ENCODE measurements around the gene SFXN5. TPM values are rescaled to one million over a fixed set of nuclear protein-coding genes. Genes with fewer than 3 reads are reported as not detected.

The SFXN5 gene
- polyA plus RNA-seq, 2 of the 4 experiments (the other 2 are of a cell fraction), result 16.7 to 19.6 TPM

DNA sequence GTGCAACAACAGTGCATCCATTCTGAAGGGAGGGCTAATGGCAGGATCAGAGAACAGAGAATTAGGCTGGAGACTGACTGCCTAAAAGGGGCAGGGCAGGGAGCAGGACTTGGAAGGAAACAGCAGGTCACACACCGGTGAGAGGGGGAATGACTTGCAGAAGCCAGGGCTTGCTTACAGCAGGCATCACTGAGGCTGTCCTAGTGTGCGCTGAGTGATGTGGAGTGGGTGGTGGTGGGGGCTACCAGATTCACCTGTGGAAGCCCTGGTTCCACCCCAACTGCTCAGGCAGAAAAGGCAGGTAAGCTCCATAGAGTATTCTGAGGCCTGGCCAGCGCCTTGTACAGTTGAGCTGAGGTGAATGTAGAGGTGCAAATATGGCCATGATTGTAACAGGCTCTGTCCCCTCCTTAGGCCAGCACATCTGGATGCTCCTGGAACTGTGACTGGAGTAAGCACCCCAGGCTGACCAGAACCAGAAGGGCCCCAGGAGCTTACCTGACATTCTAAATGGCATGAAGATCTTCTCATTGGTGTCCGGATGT, 49.4 kb downstream of the SFXN5 start:
- CTCF ChIA-PET, result interaction anchor here (0.6 to 2.2 kb wide), 6 partner anchors 28 to 187 kb away, joined by 3 to 6 read pairs (median 4); no protein-coding TSS in a partner anchor
- ATAC-seq (peak in 1 of 2 experiments; percentile 15; a peak in 3 of 6 replicates), FAIRE-seq (no peak), DNase-seq (ENCODE audit: low read depth in 1 of 2, low spot score in 1 of 2) (no peak)
- no peak for TF ChIP-seq CHD2 (IDR thresholded peaks at IDR 0.05; ENCODE audit: low read length, partially characterized antibody)
- TF ChIP-seq RFX5 (IDR thresholded peaks at IDR 0.05), result no peak
- 96% methylated on average over 4 of the region's 4 CpGs for WGBS (ENCODE audit: missing lambda C conversion rate)
- POLR2A ChIA-PET, result no interaction called here
- Histone ChIP-seq H3K4me2 (peak overlapping the region; percentile 61; the same call in 2 of the 3 replicates), H3K27ac (peak overlapping the region; percentile 38 to 79; a peak in 5 of 6 replicates), H3K4me1 (peaks cover 22% of the 10 kb centered on the region), H3K4me3 (no peak overlapping the region), H3K9me3 (no peaks in the 10 kb centered on the region)

DNA sequence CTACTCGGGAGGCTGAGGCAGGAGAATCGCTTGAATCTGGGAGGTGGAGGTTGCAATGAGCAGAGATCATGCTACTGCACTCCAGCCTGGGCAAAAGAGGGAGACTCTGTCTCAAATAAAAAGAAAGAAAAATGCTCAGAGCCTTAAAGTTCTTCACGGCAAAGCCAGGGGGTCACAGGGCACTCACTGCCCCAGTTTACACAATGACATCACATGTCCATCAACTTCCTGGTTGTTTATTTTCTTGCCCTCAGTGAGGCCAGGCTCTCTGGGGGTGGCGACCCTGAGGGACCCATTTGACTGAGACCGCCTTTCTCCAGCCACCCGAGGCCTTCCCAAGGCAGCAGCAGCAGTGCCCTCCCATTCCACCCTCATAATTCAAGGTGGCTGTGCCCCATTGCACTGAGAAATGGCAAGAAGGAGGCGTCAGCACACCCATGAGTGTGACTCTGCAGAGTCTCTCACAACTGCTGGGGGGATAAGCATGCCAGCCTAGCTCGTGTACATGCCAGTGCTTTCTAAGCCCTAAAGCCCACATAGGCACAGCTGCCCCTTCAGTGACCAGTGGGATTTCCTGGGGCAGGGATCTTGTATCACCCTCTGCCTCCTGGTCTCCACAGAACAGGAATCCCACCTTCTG, 50.0 kb downstream of the SFXN5 start:
- ATAC-seq (peak in 1 of 2 experiments; percentile 44; a peak in 3 of 6 replicates), FAIRE-seq (no peak), DNase-seq (ENCODE audit: low read depth in 1 of 2, low spot score in 1 of 2) (no peak)
- H3K4me1 ChIP-seq, result peaks cover 22% of the 10 kb centered on the region
- peak overlapping the region; percentile 61 for H3K4me2 ChIP-seq
- ChIA-PET POLR2A (no interaction called here), CTCF (interaction anchor here (1.2 to 1.9 kb wide), 4 partner anchors 10 to 142 kb away, joined by 3 to 6 read pairs (median 4); no protein-coding TSS in a partner anchor)
- whole genome bisulfite sequencing (ENCODE audit: missing lambda C conversion rate), result 50% methylated on average over 7 of the region's 8 CpGs
- H3K27ac ChIP-seq, result peak overlapping the region; percentile 38 to 79
- TF ChIP-seq JUNB (IDR thresholded peaks at IDR 0.05) (no peak), CBX2 (IDR thresholded peaks at IDR 0.05; ENCODE audit: borderline replicate concordance, low read depth) (no peak), CHD2 (IDR thresholded peaks at IDR 0.05; ENCODE audit: low read length, partially characterized antibody) (no peak), NPAS2 (CRISPR knock-in tag; IDR thresholded peaks at IDR 0.05; ENCODE audit: borderline replicate concordance) (no peak), MAFK (IDR thresholded peaks at IDR 0.05; ENCODE audit: partially characterized antibody) (no peak), BHLHE40 (IDR thresholded peaks at IDR 0.05; ENCODE audit: low read depth, low read length) (no peak), EP300 (IDR thresholded peaks at IDR 0.05) (no peak)
- TF ChIP-seq, protein P1, sequence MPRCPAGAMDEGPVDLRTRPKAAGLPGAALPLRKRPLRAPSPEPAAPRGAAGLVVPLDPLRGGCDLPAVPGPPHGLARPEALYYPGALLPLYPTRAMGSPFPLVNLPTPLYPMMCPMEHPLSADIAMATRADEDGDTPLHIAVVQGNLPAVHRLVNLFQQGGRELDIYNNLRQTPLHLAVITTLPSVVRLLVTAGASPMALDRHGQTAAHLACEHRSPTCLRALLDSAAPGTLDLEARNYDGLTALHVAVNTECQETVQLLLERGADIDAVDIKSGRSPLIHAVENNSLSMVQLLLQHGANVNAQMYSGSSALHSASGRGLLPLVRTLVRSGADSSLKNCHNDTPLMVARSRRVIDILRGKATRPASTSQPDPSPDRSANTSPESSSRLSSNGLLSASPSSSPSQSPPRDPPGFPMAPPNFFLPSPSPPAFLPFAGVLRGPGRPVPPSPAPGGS (IDR thresholded peaks at IDR 0.05), result no peak
- H3K9me3 ChIP-seq, result no peaks in the 10 kb centered on the region
- H3K4me3 ChIP-seq, result no peak overlapping the region

DNA sequence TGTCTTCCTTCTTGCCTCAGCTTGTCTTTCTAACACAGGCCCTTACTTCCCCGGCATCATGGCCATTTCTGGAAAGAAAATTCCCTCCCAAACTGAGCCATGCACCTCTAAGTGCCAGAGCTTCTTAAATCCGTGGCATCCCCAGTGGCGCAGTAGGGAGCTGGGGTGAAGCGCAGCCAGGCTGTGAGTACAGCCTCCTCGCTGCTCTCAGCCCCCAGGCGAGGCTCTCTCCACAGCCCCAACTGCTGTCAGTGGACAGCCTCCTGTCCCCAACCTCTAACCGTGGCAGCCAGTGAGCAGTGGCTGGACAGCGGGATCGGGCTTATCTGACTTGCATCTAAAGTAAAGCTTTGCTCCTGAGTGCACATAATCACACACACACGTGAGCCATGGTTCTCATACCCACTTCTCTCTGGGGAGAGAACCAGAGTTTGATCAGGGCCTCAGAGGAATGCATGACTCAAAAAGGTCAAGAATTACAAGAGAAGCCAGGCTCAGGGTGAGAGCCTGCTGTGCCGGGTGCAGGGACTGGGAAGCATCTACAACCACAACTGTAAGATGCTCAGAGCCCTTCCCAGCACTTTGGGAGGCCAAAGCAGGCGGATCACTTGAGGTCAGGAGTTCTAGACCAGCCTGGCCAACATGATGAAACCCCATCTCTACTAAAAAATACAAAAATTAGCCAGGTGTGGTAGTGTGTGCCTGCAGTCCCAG, 50.7 kb downstream of the SFXN5 start:
- H3K4me1 ChIP-seq, result peaks cover 22% of the 10 kb centered on the region
- ChIA-PET CTCF (interaction anchor here (1.2 to 1.8 kb wide), 4 partner anchors 11 to 47 kb away, joined by 3 to 5 read pairs (median 4); no protein-coding TSS in a partner anchor), POLR2A (no interaction called here)
- FAIRE-seq, result peak; percentile 13
- peak overlapping the region; percentile 38 to 79 for H3K27ac ChIP-seq
- H3K4me2 ChIP-seq, result peak overlapping the region; percentile 61
- 52% methylated on average over 12 of the region's 12 CpGs for WGBS (ENCODE audit: missing lambda C conversion rate)
- TF ChIP-seq JUN (IDR thresholded peaks at IDR 0.05) (no peak), FOSL2 (IDR thresholded peaks at IDR 0.05) (no peak), FOSL2 (CRISPR knock-in tag; IDR thresholded peaks at IDR 0.05) (peak; percentile 26; the same call in 1 of the 2 replicates), CTCF (IDR thresholded peaks at IDR 0.05) (no peak), GATA3 (IDR thresholded peaks at IDR 0.05; ENCODE audit: borderline replicate concordance) (peak; percentile 66), KDM5A (IDR thresholded peaks at IDR 0.05) (no peak), FOXS1 (CRISPR knock-in tag; IDR thresholded peaks at IDR 0.05) (no peak)
- TF ChIP-seq, protein P2, sequence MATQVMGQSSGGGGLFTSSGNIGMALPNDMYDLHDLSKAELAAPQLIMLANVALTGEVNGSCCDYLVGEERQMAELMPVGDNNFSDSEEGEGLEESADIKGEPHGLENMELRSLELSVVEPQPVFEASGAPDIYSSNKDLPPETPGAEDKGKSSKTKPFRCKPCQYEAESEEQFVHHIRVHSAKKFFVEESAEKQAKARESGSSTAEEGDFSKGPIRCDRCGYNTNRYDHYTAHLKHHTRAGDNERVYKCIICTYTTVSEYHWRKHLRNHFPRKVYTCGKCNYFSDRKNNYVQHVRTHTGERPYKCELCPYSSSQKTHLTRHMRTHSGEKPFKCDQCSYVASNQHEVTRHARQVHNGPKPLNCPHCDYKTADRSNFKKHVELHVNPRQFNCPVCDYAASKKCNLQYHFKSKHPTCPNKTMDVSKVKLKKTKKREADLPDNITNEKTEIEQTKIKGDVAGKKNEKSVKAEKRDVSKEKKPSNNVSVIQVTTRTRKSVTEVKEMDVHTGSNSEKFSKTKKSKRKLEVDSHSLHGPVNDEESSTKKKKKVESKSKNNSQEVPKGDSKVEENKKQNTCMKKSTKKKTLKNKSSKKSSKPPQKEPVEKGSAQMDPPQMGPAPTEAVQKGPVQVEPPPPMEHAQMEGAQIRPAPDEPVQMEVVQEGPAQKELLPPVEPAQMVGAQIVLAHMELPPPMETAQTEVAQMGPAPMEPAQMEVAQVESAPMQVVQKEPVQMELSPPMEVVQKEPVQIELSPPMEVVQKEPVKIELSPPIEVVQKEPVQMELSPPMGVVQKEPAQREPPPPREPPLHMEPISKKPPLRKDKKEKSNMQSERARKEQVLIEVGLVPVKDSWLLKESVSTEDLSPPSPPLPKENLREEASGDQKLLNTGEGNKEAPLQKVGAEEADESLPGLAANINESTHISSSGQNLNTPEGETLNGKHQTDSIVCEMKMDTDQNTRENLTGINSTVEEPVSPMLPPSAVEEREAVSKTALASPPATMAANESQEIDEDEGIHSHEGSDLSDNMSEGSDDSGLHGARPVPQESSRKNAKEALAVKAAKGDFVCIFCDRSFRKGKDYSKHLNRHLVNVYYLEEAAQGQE (IDR thresholded peaks at IDR 0.05), result 0 out of 2 replicates have a peak, but pooled peaks have one; percentile 29
- H3K9me3 ChIP-seq, result no peaks in the 10 kb centered on the region
- no peak overlapping the region for H3K4me3 ChIP-seq
- peak; percentile 76 to 92 for ATAC-seq
- DNase-seq (ENCODE audit: low read depth in 1 of 2, low spot score in 1 of 2), result peak; percentile 23 to 69
